Gastroesophageal sphincter (tissue), 3 donors: ENCODE data around the gene FHIT.

Source experiments
- EP300 ChIP-seq: sonication (generic); formaldehyde crosslinking; IDR thresholded peaks from one replicate; pipeline ENCODE4 v1.6.1; 2017; ENCODE audit warnings: antibody characterized with exemption, mild to moderate bottlenecking
- POLR2A ChIP-seq, 2 donors: fragments of 450-650 bp; IDR thresholded peaks; one replicate each; pipeline ENCODE4 v1.6.1; 2017; ENCODE audit warnings: antibody characterized with exemption in 2 of 2, mild to moderate bottlenecking in 2 of 2, moderate library complexity in 1 of 2
- TF ChIP-seq, protein P1 (sequence below), 4 experiments: fragments of 200-600 bp in 2 of 4; fragments of 450-650 bp in 2 of 4; sonication (generic) in 1 of 4; IDR thresholded peaks; one replicate each; pipeline ENCODE4 v1.5.1; 2017 to 2019; ENCODE audit warnings: antibody characterized with exemption in 4 of 4, mild to moderate bottlenecking in 2 of 4, moderate library complexity in 2 of 4

DNA sequence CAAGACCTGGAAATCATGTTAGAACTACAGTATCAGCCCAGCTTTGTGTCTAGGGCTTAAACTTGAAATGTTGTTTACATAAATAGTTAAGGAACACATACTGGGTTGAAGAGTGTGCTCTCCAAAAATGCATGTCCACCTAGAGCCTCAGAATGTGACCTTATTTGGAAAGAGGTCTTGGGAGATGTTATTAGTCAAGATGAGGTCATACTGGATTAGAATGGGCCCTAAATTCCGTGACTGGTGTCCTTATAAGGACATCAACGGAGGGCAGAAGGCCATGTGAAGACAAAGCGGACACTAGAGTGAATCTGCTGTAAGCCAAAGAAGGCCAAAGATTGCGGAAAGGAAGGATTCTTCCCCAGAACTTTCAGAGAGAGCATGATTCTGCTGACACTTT is 1442.2 kb downstream of the FHIT start:
- TF ChIP-seq, protein P1, sequence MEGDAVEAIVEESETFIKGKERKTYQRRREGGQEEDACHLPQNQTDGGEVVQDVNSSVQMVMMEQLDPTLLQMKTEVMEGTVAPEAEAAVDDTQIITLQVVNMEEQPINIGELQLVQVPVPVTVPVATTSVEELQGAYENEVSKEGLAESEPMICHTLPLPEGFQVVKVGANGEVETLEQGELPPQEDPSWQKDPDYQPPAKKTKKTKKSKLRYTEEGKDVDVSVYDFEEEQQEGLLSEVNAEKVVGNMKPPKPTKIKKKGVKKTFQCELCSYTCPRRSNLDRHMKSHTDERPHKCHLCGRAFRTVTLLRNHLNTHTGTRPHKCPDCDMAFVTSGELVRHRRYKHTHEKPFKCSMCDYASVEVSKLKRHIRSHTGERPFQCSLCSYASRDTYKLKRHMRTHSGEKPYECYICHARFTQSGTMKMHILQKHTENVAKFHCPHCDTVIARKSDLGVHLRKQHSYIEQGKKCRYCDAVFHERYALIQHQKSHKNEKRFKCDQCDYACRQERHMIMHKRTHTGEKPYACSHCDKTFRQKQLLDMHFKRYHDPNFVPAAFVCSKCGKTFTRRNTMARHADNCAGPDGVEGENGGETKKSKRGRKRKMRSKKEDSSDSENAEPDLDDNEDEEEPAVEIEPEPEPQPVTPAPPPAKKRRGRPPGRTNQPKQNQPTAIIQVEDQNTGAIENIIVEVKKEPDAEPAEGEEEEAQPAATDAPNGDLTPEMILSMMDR (IDR thresholded peaks at IDR 0.05), result no peak
- TF ChIP-seq POLR2A (IDR thresholded peaks at IDR 0.05) (no peak), EP300 (no peak)
